T-helper 1 cell (primary cell): Measurements from ENCODE around the gene FCGR2B.
A peak's percentile ranks its signal among the peaks of the same experiment; 100 is the strongest.
"Not testable (repeated sequence)": the region's sequence is repeated elsewhere in the genome, so short reads cannot be mapped to it uniquely, and the experiment has no call there.

Source experiments
- DNase-seq, 5 donors: peaks; one replicate each; pipeline ENCODE4 v3.0.0-alpha.2; 2012 to 2020

The FCGR2B gene

GRCh38 chr1:161647507-161648360 is 15.2 kb upstream of the FCGR2B start:
- DNase-seq = peak in 1 of 5 donors; percentile 8

- not testable (repeated sequence) for DNase-seq
Observed at GRCh38 chr1:161653541-161653940, 9.4 kb upstream of the FCGR2B start.

- DNase-seq = not testable (repeated sequence)
Observed at GRCh38 chr1:161653971-161654370, 9.0 kb upstream of the FCGR2B start.

- not testable (repeated sequence) for DNase-seq
Observed at GRCh38 chr1:161658524-161658923, 4.4 kb upstream of the FCGR2B start.

GRCh38 chr1:161661660-161662311 is 1.2 kb upstream of the FCGR2B start:
- DNase-seq = not testable (repeated sequence)

- not testable (repeated sequence) for DNase-seq
Observed at GRCh38 chr1:161663569-161663968, 626 bp downstream of the FCGR2B start.

DNA sequence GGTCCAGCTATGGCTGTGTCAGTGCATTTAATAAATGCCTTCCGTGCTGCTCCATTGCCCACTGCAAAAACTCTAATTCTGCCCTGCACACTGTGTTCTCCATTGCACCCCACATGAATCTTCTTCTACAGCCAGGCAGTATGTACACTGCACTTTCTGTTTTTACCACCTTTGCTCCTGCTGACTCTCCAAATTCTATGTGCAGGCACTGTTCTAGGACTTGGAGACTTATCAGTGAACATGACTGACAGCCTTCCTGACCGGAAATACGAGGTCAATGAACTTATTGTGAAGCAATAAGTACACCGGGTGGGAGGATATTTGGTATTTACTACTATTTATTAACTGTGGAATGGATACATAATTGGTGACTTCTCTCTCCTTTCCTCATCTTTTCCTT is 1.7 kb downstream of the FCGR2B start:
- not testable (repeated sequence) for DNase-seq

DNA sequence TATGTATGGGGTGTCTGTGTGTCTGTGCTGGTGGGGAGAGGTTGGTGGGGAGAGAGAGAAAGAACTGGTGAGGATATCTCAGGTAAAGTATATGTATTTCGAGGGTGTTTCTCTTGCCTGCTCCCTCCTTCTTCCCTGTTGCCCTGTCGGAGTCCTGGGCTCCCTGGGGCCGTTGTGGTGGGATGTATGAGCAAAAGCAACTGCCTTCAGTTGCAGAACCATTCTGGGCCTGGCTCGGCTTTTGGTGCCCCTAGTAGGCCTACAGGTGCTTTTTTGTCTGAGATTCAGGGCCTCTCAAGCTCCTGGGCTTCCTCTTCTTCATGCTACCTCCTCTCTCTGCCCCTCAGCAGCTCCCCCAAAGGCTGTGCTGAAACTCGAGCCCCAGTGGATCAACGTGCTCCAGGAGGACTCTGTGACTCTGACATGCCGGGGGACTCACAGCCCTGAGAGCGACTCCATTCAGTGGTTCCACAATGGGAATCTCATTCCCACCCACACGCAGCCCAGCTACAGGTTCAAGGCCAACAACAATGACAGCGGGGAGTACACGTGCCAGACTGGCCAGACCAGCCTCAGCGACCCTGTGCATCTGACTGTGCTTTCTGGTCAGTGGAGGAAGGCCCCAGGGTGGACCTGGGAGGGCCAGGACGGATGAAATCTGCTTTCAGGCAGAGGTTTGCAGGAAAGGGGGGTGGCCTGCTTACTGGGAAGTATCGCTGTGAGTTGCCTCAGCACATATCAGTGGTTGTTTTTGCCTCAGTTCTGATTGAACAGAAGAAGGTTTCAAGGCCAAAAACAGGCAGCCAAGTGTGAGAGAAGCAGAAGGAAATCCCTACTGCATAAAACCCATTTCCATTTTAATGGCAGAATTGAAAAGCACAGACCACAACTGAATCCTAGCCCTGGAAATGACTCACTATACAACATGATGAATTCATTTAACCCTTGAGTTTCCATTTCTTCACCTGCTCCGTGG is 8.4 kb downstream of the FCGR2B start:
- not testable (repeated sequence) for DNase-seq

DNA sequence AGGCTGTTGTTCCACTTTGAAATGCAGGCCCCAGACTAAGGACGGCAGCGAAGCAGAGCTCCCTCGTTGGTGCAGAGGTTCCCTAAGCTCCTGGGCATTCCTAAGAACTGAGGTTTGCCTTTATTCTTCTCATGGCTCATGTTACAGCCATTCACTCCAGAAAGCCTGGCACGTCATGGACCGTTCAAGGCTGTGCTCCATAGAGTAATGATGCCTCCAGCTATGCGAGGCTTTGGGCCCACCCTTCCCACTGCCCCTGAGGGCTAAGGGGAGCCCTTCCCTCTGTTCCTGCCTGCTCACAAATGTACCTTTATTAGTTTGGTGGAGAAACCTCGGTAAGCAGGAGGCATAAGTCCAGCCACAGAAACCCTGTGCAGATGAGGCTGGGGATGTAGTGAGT is 10.5 kb downstream of the FCGR2B start:
- DNase-seq = not testable (repeated sequence)

DNA sequence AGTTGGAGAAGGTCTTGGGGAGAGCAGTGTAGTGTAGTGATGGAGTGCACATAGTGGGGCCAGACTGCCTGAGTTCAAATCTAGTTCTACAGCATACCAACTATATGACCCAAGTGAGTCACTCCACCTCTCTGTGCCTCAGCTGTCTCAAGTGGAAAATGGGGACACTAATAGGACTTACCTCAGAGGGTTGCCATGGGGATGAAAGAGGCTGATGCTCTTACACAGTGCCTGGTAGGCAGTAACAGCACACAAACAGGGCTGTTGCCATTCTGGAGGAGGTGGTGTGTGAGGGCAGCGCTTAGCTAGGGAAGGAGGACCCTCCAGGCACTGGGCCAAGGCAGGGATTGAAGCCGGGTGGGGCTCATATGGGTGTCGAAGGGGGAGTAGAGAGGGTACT is 11.5 kb downstream of the FCGR2B start:
- DNase-seq = not testable (repeated sequence)

GRCh38 chr1:161674908-161675307 is 12.0 kb downstream of the FCGR2B start:
- DNase-seq = not testable (repeated sequence)

DNA sequence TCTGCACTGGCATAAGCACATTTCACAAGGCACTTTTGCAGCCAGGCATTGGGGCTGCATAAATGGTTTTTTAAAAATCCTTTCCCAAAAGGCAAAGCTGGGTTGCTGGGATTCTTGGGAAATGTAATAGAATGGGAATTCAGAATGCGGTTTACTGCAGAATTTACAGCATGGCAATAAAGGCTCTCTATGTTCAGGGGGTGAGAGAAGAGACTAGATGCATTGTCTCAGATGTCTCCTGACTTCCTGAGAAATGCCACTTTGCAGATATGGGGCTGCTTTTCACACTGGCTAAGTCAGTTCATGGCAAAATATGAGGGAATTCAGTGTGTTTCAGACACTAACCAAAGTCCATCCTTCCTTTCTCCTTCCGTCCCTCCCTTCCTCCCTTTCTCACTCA is 13.5 kb downstream of the FCGR2B start:
- DNase-seq = no peak

DNA sequence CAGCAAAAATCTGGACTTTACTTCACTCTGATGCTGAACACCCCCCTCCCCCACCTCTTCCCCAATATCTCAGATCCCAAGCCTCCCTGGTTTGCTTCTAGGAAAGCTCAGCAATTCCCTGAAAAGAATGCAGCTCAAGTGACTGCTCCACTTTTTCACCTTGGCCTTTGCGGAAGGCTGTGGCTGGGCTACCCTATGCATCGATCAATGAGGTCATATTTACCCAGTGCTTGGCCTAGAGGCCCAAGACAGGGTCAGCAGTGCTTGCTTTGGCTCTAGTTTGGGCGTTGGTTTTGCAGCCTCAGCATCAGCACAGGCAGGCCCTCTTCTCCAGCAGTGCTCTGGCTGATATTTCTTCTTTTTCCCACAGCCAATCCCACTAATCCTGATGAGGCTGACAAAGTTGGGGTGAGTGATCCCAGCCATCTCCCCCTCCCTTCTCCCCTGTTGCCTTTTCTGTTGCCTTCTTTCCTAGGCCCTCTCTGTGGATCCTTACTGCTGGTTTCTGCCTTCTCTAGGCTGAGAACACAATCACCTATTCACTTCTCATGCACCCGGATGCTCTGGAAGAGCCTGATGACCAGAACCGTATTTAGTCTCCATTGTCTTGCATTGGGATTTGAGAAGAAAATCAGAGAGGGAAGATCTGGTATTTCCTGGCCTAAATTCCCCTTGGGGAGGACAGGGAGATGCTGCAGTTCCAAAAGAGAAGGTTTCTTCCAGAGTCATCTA is 14.2 kb downstream of the FCGR2B start:
- DNase-seq = no peak

GRCh38 chr1:161678500-161678899 is 15.6 kb downstream of the FCGR2B start:
- no peak for DNase-seq

GRCh38 chr1:161681879-161682278 is 18.9 kb downstream of the FCGR2B start:
- DNase-seq = no peak

DNA sequence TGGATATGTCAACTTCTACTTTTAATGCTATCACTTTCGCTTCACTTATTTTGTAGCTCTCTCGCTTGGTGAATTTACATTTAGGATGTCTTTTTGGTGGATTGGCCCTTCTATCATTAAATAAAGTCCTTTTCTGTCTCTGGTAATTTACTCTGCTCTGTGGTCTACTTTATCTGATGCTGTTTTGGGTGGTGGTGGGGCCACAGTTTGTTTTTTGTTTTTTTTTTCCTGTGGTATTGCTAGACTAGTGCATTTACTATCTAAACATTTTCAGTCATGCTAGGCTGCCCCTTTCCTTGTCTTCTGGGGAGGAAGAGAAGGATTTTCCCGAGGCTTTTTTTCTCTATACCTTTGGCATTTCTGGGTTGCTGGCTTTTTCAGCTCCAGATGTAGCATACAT is 26.0 kb downstream of the FCGR2B start:
- DNase-seq = no peak

DNA sequence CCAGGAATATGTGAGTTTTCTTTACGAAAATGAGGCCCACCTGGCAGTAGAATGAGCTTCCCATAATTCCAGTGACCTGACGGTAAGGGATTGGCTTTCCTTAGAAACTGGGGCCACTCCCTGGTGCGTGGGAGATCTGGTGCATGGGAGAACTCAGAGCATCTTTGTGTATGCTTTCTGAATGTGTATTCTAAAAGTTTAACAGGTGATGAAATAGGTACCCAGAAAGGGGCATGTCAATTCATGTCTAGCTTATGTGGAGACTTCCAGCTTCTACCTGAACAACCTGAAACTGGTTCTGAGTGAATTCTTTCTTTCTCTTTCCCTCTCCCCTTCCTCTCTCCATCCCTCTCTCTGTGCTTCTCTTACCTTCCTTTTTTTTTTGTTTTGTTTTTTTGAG is 28.9 kb downstream of the FCGR2B start:
- no peak for DNase-seq

GRCh38 chr1:161693020-161693712 is 30.2 kb downstream of the FCGR2B start:
- not testable (repeated sequence) for DNase-seq

DNA sequence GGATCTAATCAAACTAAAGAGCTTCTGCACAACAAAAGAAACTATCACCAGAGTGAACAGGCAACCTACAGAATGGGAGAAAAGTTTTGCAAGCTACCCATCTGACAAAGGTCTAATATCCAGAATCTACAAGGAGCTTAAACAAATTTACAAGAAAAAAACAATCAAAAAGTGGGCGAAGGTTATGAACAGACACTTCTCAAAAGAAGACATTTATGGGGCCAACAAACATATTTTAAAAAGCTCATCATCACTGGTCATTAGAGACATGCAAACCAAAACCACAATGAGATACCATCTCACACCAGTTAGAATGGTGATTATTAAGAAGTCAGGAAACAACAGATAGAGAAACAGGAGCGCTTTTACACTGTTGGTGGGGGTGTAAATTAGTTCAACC is 35.4 kb downstream of the FCGR2B start:
- DNase-seq = not testable (repeated sequence)

- no peak for DNase-seq
Observed at GRCh38 chr1:161702250-161702649, 39.3 kb downstream of the FCGR2B start.

DNA sequence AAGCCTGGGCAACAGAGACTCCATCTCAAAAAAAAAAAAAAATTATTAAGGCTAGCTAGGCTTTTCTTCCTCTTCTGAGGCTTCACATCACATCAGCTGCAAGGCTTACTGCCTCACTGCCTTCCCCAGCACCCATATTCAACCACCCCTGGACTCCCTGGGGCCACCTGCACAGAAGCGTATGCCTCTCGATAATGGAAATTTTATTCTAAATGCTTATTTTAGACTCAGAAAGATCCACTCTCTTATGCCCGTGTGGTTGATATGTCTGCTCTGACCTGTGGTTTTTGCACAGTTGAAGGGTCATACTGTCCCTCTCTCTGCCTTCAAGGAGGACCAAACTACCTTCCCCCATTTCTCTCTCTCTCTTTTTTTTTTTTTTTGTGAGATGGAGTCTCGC is 42.6 kb downstream of the FCGR2B start:
- no peak for DNase-seq

DNA sequence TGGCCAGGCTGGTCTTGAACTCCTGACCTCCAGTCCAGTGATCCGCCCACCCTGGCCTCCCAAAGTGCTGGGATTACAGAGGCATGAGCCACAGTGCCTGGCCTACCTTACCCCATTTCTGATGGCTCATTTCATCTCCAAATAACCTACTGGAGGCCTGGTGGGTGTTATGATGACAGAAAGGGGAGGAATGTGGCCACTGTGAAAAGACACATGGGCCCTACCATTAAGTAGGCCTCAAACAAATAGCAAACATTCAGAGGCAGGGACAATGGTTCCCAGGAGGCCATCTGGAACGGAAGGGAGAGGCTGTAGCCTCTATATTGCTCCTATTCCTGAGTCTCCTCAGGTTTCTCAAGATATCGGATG is 43.2 kb downstream of the FCGR2B start:
- no peak for DNase-seq
